ENCODE data around the gene AKR1D1.

AKR1D1 gene

GRCh38 chr7:138157702-138158101 is 81.4 kb downstream of the AKR1D1 start:
- TF ChIP-seq NFIC (IDR thresholded peaks at IDR 0.05) (no peak), TEAD4 (IDR thresholded peaks at IDR 0.05) (no peak), CREB1 (IDR thresholded peaks at IDR 0.05; ENCODE audit: low read depth) (no peak), FOXM1 (IDR thresholded peaks at IDR 0.05; ENCODE audit: borderline replicate concordance, low read depth) (no peak), TAF1 (IDR thresholded peaks at IDR 0.05; ENCODE audit: low read depth) (no peak), USF1 (IDR thresholded peaks at IDR 0.05) (no peak), RAD21 (IDR thresholded peaks at IDR 0.05; ENCODE audit: low read depth) (no peak), EGR1 (IDR thresholded peaks at IDR 0.05) (no peak), MAX (IDR thresholded peaks at IDR 0.05) (no peak), YY1 (IDR thresholded peaks at IDR 0.05; ENCODE audit: low read depth) (no peak), CEBPB (IDR thresholded peaks at IDR 0.05) (no peak), REST (IDR thresholded peaks at IDR 0.05; ENCODE audit: low read depth) (no peak), TCF12 (IDR thresholded peaks at IDR 0.05; ENCODE audit: low read depth) (no peak), EP300 (IDR thresholded peaks at IDR 0.05; ENCODE audit: borderline replicate concordance) (no peak), ZBTB7A (IDR thresholded peaks at IDR 0.05; ENCODE audit: low read depth) (no peak)

- TF ChIP-seq MAX (IDR thresholded peaks at IDR 0.05) (no peak), TEAD4 (IDR thresholded peaks at IDR 0.05) (no peak), FOXM1 (IDR thresholded peaks at IDR 0.05; ENCODE audit: borderline replicate concordance, low read depth) (no peak), YY1 (IDR thresholded peaks at IDR 0.05; ENCODE audit: low read depth) (no peak), CEBPB (IDR thresholded peaks at IDR 0.05) (no peak), NFIC (IDR thresholded peaks at IDR 0.05) (no peak), EP300 (IDR thresholded peaks at IDR 0.05; ENCODE audit: borderline replicate concordance) (no peak), TCF12 (IDR thresholded peaks at IDR 0.05; ENCODE audit: low read depth) (no peak), CREB1 (IDR thresholded peaks at IDR 0.05; ENCODE audit: low read depth) (no peak), USF1 (IDR thresholded peaks at IDR 0.05) (no peak), RAD21 (IDR thresholded peaks at IDR 0.05; ENCODE audit: low read depth) (no peak), ZBTB7A (IDR thresholded peaks at IDR 0.05; ENCODE audit: low read depth) (no peak), TAF1 (IDR thresholded peaks at IDR 0.05; ENCODE audit: low read depth) (no peak), REST (IDR thresholded peaks at IDR 0.05; ENCODE audit: low read depth) (no peak), EGR1 (IDR thresholded peaks at IDR 0.05) (no peak)
Observed at GRCh38 chr7:138158739-138159528, 82.7 kb downstream of the AKR1D1 start.

- TF ChIP-seq EGR1 (IDR thresholded peaks at IDR 0.05), result no peak
- peak; percentile 88 for TF ChIP-seq RAD21 (IDR thresholded peaks at IDR 0.05; ENCODE audit: low read depth)
- TF ChIP-seq YY1 (IDR thresholded peaks at IDR 0.05; ENCODE audit: low read depth), result peak; percentile 88
Observed at GRCh38 chr7:138161600-138162081, 85.4 kb downstream of the AKR1D1 start.

GRCh38 chr7:138162236-138162635 is 86.0 kb downstream of the AKR1D1 start:
- TF ChIP-seq REST (IDR thresholded peaks at IDR 0.05; ENCODE audit: low read depth), result no peak
- no peak for TF ChIP-seq RAD21 (IDR thresholded peaks at IDR 0.05; ENCODE audit: low read depth)
- no peak for TF ChIP-seq MAX (IDR thresholded peaks at IDR 0.05)
- no peak for TF ChIP-seq TAF1 (IDR thresholded peaks at IDR 0.05; ENCODE audit: low read depth)
- no peak for TF ChIP-seq TEAD4 (IDR thresholded peaks at IDR 0.05)
